ENCODE measurements around the gene REEP1.

GRCh38 chr2:86301711-86302202 is 35.7 kb downstream of the REEP1 start:
- TF ChIP-seq CTCF (conservative IDR thresholded peaks at IDR 0.05; ENCODE audit: low read length) (no peak), EZH2phosphoT487 (IDR thresholded peaks at IDR 0.05; ENCODE audit: borderline replicate concordance, low read depth, low read length) (no peak)
